NCI-H1417 (cell line): Measurements from ENCODE around the gene MRTFA.
"Not testable (repeated sequence)": the region's sequence is repeated elsewhere in the genome, so short reads cannot be mapped to it uniquely, and the experiment has no call there.

ENCODE experiments used
- DNase-seq, 3 experiments: peaks; one replicate each; lab custom pipeline; 2025; lab: John Stamatoyannopoulos, UW

MRTFA gene

DNA sequence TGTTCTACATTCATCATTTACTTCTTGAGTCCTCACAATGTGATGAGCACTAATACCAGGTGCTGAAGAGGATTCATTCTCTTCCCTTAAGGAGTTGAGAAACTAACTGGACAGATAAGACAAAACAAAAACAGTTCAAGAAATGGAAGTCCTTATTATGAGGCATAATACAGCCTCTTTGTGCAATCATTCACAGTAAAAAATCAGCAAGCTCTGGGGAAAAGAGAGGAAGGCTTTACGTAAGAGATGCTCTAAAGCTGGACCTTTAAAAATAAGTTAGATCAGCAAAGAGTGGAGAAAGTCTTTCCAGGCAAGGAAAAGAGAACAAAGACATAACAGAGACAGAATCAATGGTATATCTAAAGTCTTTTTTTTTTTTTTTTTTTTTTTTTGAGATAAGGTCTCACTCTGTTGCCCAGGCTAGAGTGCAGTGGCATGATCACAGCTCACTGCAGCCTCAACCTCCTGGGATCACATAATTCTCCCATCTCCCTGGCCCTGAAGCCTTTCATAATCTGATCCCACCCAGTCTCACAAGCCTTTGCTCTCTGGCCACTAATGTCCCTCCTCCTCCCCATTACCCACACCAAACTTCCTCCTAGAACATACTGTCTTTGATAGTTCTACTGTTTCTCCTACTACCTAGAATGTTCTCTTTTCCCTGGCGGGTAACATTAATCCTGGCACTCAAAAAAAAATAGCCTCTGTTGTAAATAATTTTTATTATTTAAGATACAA, 40.9 kb downstream of the MRTFA start:
- no peak for DNase-seq

DNA sequence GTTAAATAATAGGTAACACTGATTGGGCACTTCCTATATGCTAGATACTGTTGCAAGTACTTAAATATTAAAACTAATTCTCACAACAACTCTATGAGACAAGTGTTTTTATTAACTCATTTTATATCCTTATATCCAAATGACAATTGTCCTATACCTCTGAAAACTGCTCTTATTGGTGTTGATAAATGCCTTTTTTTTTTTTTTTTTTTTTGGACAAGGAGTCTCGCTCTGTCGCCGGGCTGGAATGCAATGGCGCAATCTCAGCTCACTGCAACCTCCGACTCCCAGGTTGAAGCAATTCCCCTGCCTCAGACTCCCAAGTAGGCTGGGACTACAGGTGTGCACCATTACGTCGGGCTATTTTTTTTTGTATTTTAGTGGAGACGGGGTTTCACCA, 41.6 kb downstream of the MRTFA start:
- no peak for DNase-seq

- DNase-seq: peak in 1 of 3 experiments; percentile 0
Measured at GRCh38 chr22:40594346-40594745, 42.2 kb downstream of the MRTFA start.

- no peak for DNase-seq
Measured at GRCh38 chr22:40593460-40594273, 42.9 kb downstream of the MRTFA start.

DNA sequence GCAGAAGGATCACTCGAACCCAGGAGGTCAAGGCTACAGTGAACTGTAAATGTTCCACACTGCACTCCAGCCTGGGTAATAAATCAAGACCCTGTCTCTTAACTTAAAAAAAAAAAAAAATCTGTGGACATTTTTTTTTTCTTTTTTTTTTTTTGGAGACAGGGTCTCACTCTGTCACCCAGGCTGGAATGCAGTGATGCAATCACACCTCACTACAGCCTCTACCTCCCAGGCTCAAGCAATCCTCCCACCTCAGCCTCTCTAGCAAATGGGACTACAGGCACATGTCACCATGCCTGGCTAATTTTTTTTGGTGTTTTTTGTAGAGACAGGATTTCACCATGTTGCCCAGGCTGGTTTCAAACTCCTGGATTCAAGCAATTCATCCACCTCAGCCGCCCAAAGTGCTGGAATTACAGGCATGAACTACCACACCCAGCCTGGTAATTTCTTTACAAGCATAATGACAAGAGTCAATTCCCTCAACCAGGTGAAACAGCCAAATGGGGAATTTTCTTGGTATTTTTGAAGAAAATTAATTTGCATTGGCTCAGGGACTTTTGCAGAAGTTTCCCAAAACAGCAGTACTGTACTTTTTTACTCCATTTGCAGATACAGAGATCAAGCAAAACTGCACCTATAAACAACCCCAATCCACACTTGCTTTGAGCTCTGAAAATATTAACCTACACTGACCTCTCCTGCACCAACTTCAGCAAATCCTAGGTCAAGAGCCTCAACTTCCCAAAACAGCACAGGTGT, 44.0 kb downstream of the MRTFA start:
- DNase-seq: no peak

- no peak for DNase-seq
Measured at GRCh38 chr22:40588726-40589125, 47.8 kb downstream of the MRTFA start.

DNA sequence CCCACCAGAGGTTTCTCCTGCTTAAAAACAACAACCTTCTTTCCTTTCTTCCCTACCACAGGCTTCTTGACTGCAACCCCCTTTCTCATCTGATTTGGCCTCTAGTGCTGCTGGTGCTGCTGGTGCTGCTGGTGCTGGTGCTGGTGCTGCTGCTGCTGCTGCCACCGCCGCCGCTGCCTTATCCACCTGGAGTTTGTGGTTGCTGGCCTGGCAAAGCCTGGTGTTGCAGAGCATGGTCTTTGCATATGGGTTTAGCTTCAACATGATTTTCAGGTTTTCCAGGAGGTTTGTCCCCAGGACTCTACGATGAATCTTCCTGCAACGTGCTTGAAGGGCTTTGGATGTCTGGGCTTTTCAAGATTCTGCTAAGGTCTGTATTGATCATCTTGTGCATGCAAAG, 49.7 kb downstream of the MRTFA start:
- DNase-seq: no peak

DNA sequence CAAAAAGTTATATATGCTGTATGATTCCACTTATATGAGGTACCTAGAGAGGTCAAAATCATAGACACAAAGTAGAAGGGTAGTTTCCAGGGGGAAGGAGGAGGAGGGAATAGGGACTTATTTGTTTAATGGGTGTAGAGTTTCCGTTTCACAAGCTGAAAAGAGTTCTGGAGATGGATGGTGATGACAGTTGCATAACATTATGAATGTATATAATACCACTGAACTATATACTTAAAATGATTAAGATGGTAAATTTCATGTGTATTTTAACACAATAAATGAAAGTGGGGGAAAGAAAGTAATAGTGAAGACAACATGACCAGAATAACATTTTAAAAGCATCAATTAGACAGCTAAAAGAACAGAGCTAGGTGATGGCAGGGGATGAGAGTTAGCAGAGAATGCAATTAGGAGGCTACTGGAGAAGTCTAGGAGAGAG, 51.2 kb downstream of the MRTFA start:
- peak in 2 of 3 experiments; percentile 1 to 48 for DNase-seq

DNA sequence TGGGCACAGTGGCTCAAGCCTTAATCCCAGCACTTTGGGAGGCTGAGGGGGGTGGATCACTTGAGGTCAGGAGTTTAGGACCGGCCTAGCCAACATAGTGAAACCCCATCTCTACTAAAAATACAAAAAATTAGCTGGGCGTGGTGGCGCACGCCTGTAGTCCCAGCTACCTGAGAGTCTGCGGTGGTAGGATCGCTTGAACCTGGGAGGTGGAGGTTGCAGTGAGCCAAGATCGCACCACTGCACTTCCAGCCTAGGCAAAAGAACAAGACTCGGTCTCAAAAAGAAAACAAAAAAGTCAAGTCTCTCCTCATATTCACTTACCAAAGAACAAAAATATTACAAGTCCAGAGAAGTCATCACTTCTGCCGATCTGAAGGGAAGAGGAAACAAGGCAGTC, 51.8 kb downstream of the MRTFA start:
- not testable (repeated sequence) for DNase-seq

DNA sequence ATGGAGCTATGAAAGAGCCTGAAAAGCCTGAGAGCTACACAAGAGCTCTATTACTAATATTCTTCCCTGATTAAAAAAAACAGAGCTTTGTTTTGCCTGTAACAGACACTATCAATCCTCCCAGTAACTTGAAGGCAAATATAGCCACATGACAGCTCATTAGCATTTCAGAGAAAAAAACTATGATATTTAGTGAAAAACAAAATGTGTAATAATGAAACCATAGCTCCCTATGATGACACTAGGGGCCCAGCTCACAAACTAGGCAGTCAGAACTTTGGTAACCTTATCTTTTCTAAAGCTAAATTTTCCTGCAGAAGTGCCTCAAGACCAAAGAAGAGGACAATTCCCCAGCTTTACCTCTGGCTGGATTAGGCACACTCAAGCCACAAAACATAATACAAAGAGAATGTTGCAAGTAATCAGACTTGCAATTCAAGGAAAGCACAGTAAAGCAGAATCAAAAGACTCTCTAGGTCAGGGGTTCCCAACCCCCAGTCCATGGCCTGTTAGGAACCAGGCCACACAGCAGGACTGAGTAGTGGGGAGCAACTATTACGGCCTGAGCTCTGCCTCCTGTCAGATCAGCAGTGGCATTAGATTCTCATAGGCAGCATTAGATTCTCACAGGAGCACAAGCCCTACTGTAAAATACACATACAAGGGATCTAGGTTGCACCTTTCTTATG, 53.3 kb downstream of the MRTFA start:
- DNase-seq: no peak

- DNase-seq: no peak
Measured at GRCh38 chr22:40582063-40582462, 54.5 kb downstream of the MRTFA start.

- no peak for DNase-seq
Measured at GRCh38 chr22:40580631-40581030, 55.9 kb downstream of the MRTFA start.

- DNase-seq: no peak
Measured at GRCh38 chr22:40578171-40578570, 58.3 kb downstream of the MRTFA start.

DNA sequence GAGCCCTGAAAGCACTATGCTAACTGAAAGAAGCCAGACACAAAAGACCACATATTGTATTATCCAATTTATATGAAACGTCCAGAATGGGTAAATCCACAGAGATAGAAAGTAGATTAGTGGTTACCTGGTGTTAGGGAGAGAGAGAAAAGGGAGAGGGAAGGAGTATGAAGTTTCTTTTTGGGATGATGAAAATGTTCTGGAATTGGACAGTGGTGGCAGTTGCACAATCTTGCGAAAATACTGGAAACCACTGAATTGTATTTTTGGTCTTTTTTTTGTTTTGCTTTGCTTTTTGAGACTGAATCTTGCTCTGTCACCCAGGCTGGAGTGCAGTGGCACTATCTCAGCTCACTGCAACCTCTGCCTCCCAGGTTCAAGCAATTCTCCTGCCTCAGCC, 63.5 kb downstream of the MRTFA start:
- no peak for DNase-seq

DNA sequence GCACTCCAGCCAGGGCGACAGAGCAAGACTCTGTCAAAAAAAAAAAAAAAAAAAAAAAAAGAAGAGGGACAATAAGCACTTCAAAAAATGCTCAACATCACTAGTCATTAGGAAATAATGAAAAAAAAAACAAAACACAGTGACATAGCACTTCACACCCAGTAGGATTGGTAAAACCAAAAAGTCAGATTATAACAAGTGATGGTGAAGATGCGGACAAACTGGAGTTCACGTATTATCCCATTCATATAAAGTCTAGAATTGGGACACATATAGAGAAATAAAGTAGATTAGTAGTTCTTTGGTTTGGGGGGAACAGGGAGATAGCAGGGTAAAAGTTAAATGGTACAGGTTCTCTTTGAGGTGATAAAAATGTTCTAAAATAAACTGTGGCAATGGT, 64.6 kb downstream of the MRTFA start:
- DNase-seq: no peak

- DNase-seq: peak in 1 of 3 experiments; percentile 58
Measured at GRCh38 chr22:40567626-40568328, 68.7 kb downstream of the MRTFA start.

DNA sequence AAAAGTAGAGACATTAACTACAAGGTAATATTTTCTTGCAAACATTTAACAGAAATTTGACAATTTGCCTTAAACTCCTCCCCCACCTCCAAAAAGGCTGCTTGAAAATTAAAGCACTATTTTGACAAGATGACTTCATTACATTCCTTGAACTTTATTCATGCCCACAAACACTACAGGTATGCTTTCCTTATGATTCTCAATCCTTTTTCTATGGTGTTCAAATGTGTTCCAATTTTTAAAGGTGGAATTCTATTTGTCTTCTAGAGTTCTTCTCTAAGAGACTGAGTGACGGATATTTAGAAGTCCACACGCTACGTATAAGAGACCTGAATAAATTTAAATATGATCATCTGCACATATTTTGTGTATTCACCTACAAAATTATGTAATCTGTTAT, 69.4 kb downstream of the MRTFA start:
- no peak for DNase-seq

DNA sequence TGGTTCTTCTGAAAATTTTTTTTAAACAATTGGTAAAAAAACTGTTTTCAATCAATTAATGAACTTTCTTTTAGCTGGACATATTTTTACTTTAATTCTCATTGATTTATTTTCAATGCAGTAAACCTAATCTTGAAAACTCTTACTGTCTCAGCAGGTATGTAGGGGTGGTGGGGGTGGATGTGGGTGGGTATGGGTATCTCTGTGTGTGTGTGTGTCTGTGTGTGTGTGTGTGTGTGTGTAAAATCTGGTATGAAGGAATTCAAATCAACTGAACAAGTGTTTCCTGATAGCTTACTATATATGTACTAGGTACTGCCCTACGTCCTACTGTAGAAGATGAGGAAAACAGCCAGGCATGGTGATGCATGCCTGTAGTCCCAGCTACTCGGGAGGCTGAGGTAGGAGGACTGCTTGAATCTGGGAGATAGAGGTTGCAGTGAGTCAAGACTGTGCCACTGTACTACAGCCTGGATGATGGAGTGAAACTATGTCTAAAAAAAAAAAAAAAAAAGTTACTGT, 75.5 kb downstream of the MRTFA start:
- DNase-seq: no peak

DNA sequence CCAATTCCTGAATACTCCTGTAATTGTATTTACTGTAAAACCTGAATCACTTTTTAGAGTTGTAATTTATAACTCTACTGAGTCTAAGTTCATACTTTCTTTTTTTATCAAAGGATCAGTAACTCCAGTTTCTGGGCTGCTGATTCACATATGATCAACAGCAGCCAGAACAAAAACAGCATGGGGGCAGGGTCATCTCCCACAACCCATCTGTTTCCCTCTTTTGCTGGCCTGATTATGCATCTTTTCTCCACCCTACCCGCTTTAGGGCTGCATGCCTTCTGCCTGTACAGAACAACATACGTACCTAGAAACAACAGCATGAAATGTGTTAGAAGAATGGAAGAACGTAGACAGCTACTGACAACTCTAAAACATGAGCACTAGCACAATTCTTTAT, 76.0 kb downstream of the MRTFA start:
- DNase-seq: no peak

- DNase-seq: no peak
Measured at GRCh38 chr22:40557972-40558371, 78.5 kb downstream of the MRTFA start.

DNA sequence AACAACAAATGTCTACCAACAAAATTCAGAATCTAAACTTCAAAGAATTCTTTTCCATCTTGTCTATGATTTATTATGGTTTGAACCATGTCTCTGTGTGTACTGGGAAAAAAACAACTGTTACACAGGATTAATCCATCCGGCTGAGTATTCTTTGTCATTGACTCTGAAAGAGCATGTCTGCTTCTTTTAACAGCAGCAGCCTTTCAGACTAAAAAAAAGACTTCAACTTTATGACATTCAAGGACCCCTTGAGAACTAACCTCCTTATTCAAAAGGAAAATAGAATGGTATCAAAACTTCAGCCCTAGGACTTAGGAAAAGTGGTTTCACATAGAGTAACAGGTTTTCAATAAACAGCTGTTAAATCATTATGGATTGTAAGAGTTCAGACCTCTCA, 79.9 kb downstream of the MRTFA start:
- no peak for DNase-seq
